ENCODE data around the gene KHDC4.

The KHDC4 gene

DNA sequence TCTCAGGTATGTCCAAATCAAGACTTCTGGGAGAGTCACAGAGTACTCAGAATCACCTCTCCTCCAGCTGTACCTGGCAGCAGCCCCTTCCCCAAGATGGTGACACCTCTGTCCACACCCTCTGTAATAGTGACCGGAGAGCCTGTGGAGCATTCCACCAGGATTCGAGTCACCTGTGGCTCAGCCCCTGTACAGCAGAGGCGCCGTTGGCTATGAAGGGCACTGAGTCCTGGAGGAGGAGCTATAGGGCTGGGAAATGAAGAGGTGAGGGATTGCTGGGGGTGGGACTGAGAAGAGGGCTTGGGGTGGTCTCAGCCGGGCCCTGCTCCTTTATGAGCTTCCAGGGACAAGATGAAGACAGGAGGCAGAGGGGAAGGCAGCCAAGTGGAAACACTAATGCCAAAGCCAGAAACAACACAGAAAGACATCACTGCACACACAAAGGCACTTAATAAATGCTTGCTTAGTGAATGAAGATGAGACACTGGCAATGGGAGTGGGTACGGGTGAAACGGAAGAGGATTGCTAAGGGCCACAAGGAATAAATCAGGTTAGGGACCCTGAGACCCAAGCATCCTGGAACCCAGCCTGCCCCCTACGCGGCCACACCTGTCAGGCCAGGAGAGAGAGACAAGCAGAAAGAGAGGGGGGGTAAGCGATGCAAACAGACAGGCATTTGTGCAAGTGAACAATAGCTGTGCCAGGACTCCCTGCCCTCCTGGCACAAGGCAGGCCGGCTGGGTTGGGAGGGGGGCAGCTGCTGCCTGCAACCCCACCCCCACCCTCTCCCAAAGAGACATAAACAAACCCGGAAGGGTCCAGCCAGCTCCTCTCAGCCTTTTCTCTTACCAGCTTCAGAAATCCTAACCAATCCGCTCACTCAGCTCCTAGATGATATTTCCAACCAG lies 40.2 kb upstream of the KHDC4 start:
- no peaks in the 10 kb centered on the region for H3K9me3 Mint-ChIP-seq
- no peaks in the 10 kb centered on the region for H3K27me3 Mint-ChIP-seq
- peaks cover 16% of the 10 kb centered on the region for H3K36me3 Mint-ChIP-seq
- H3K4me3 Mint-ChIP-seq, result peak overlapping the region; percentile 93
- H3K27ac Mint-ChIP-seq, result peak overlapping the region; percentile 92
- peaks cover 78% of the 10 kb centered on the region for H3K4me1 Mint-ChIP-seq

- Mint-ChIP-seq H3K4me1 (peaks cover 81% of the 10 kb centered on the region), H3K27me3 (no peaks in the 10 kb centered on the region), H3K27ac (peak overlapping the region; percentile 87), H3K9me3 (no peaks in the 10 kb centered on the region), H3K4me3 (peak overlapping the region; percentile 93), H3K36me3 (peaks cover 20% of the 10 kb centered on the region)
Observed at GRCh38 chr1:155973723-155974122, 39.5 kb upstream of the KHDC4 start.

GRCh38 chr1:155971910-155972809 lies 37.9 kb upstream of the KHDC4 start:
- Mint-ChIP-seq H3K4me3 (peak overlapping the region; percentile 82), H3K4me1 (peaks cover 97% of the 10 kb centered on the region), H3K36me3 (peaks cover 18% of the 10 kb centered on the region)

DNA sequence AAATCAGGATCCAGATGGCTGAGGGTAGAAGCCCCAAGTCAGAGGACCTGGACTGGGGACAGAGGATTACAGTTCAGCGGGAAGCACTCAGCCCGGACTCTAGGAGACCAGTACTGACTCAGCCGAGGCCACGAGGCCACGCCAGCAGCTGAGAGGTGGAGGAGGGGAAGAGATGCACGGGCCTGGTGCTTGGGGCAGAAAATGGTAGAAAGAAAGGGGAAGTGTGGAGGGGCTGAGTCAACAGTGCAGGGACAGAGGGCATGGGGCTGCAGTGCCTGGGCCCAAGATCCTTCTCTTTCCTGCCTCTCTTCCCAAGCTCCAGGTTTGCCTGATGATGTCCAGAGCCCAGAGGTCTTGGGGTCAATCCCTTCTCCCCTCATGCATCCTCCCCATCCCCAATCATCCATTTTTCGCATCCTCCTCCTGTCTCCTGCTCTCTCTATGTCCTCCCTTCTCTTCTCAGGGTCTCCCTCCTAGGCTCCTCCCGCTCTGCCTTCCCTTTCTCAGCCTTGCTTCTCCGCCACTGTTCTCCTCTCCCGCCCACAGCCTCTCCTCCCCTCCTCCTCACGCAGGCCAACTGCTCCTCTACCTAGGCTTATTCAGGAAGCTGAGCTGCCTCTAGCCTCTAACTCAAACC lies 36.4 kb upstream of the KHDC4 start:
- Mint-ChIP-seq H3K27ac (peak overlapping the region; percentile 89), H3K4me3 (peak overlapping the region; percentile 62), H3K36me3 (peaks cover 13% of the 10 kb centered on the region), H3K27me3 (no peaks in the 10 kb centered on the region), H3K4me1 (peaks cover 96% of the 10 kb centered on the region), H3K9me3 (no peaks in the 10 kb centered on the region)

More at GRCh38 chr1:155971910-155972809, 37.9 kb upstream of the KHDC4 start:
- peak overlapping the region; percentile 87 for H3K27ac Mint-ChIP-seq
- no peaks in the 10 kb centered on the region for H3K27me3 Mint-ChIP-seq
- H3K9me3 Mint-ChIP-seq, result no peaks in the 10 kb centered on the region

DNA sequence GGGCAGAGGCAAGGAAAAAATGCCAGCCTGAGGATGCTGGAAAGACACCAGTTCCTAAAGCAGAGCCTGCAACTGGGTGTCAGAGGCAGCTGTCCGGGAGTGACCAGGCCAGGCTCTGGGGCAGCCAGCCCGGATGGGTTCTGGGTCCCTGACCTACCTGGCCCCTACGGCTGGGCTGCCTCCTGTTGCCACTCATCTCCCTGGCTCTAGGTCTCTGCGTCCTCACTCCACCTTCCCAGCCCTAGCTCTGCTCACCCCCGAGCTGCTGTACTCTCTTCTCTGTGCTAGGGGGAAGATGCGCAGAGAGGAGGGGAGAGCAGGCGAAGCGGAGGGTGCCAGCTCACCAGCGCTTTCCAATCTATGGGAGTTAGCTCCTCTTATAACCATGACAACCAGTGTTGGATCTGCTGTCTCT lies 35.2 kb upstream of the KHDC4 start:
- H3K4me1 Mint-ChIP-seq, result peaks cover 83% of the 10 kb centered on the region
- H3K27me3 Mint-ChIP-seq, result no peaks in the 10 kb centered on the region
- peak overlapping the region; percentile 90 for H3K27ac Mint-ChIP-seq
- H3K36me3 Mint-ChIP-seq, result peaks cover 13% of the 10 kb centered on the region
- peak overlapping the region; percentile 62 for H3K4me3 Mint-ChIP-seq
- H3K9me3 Mint-ChIP-seq, result no peaks in the 10 kb centered on the region

DNA sequence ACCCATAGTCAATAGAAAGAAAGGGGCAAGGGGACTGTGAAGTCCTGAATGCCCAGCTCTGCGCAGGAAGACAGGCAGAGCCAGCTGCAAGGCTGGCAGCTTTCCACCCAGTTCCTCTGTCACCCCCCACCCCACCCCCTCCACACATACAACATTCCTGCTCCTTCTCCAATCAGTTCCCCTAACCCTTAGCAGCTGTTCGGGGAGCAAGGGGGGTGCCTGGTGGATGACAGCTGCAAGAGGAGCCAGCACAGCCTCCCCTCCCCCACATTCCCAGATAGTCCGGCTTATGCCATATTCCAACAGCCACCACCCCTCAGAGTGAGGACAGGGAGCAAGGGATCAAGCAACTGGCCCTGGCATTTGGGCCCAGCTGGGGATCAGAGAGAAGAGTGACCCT lies 34.5 kb upstream of the KHDC4 start:
- Mint-ChIP-seq H3K4me3 (peak overlapping the region; percentile 47), H3K27ac (peak overlapping the region; percentile 90), H3K36me3 (peaks cover 16% of the 10 kb centered on the region), H3K9me3 (no peaks in the 10 kb centered on the region), H3K27me3 (no peaks in the 10 kb centered on the region), H3K4me1 (peaks cover 76% of the 10 kb centered on the region)

- H3K4me3 Mint-ChIP-seq, result peak overlapping the region; percentile 79
- H3K36me3 Mint-ChIP-seq, result peaks cover 16% of the 10 kb centered on the region
- H3K27me3 Mint-ChIP-seq, result no peaks in the 10 kb centered on the region
- peaks cover 70% of the 10 kb centered on the region for H3K4me1 Mint-ChIP-seq
- H3K27ac Mint-ChIP-seq, result peak overlapping the region; percentile 93
- no peaks in the 10 kb centered on the region for H3K9me3 Mint-ChIP-seq
Observed at GRCh38 chr1:155968051-155968400, 33.8 kb upstream of the KHDC4 start.

- H3K27ac Mint-ChIP-seq, result peak overlapping the region; percentile 93
- peaks cover 68% of the 10 kb centered on the region for H3K4me1 Mint-ChIP-seq
- H3K36me3 Mint-ChIP-seq, result peaks cover 13% of the 10 kb centered on the region
- H3K4me3 Mint-ChIP-seq, result peak overlapping the region; percentile 79
- no peaks in the 10 kb centered on the region for H3K9me3 Mint-ChIP-seq
- no peaks in the 10 kb centered on the region for H3K27me3 Mint-ChIP-seq
Observed at GRCh38 chr1:155967341-155968050, 33.3 kb upstream of the KHDC4 start.

DNA sequence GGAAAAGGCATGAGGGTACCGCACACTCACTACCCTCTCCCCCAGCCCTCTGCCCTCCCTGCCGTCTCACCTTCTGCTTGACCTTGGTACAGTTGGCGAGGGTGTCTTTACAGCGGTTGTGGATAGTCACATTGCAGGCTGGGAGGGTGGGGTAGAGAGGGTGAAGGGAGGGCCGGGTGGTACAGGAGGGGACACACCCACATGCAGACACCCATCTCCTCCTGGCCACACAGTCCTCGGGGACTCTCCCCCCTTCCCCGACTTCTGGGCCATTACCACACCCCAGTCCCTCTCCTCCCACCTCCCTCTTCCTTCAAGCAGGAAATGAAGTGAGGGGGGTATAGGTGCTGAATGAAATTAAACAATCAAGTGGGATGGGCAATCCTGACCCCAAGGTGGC lies 32.5 kb upstream of the KHDC4 start:
- no peaks in the 10 kb centered on the region for H3K9me3 Mint-ChIP-seq
- H3K4me1 Mint-ChIP-seq, result peaks cover 61% of the 10 kb centered on the region
- H3K27ac Mint-ChIP-seq, result peak overlapping the region; percentile 81
- H3K36me3 Mint-ChIP-seq, result peaks cover 13% of the 10 kb centered on the region
- H3K27me3 Mint-ChIP-seq, result no peaks in the 10 kb centered on the region
- H3K4me3 Mint-ChIP-seq, result peak overlapping the region; percentile 70

DNA sequence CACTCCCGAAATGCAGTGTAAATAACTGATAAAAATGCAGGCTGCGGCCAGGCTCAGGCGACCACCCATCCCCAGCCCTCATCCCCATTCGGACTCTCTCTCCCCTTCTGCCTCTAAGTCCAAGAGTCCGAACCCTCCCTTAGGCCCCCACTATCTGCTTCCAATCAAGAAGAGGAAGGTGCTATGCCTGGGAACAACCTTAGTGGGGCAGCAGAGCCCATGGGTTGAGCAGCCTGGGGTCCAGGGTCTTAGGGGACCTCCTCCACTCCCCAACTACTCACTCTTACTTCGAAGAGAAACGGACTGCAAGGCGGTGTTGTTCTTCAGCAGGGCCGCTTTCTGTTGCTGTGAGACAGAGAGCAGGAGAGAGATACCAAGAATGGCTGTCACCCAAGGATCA lies 31.9 kb upstream of the KHDC4 start:
- Mint-ChIP-seq H3K27me3 (no peaks in the 10 kb centered on the region), H3K36me3 (peaks cover 12% of the 10 kb centered on the region), H3K4me1 (peaks cover 55% of the 10 kb centered on the region), H3K4me3 (peak overlapping the region; percentile 36), H3K27ac (peak overlapping the region; percentile 59), H3K9me3 (no peaks in the 10 kb centered on the region)

- H3K4me3 Mint-ChIP-seq, result no peak overlapping the region
- H3K4me1 Mint-ChIP-seq, result peaks cover 35% of the 10 kb centered on the region
- H3K27ac Mint-ChIP-seq, result peak overlapping the region; percentile 35
- H3K27me3 Mint-ChIP-seq, result no peaks in the 10 kb centered on the region
- H3K36me3 Mint-ChIP-seq, result peaks cover 7% of the 10 kb centered on the region
- H3K9me3 Mint-ChIP-seq, result no peaks in the 10 kb centered on the region
Observed at GRCh38 chr1:155964193-155964592, 30.0 kb upstream of the KHDC4 start.

DNA sequence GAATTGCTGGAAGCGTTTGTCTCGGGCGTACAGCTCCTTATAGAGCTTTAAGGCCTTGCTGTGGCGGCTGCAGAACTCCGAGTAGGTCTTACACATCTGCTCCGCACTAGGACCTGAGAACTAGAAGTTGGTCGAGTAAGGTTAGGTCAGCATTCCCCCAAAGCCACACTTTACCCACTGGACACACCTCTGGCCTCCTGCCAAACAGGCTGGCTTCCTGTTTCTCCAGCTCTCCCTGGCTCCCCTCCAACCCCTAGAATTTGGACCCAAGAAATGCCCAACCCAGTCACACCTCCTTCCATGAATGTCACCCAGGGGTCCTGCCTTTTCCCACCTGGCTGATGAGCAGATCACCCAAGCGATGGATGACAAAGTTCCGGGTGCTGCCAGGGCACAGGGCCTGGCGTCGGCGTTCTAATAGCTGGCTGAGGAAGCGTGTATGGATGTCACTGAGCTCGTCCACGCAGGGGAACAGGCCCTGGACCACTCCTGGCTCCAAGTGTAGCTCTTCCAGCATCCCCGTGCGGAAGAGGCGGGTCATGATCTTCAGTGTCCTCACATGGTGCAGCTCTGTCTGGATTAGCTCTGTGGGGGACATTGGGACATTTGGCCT lies 28.5 kb upstream of the KHDC4 start:
- H3K4me3 Mint-ChIP-seq, result no peak overlapping the region
- peaks cover 3% of the 10 kb centered on the region for H3K36me3 Mint-ChIP-seq
- H3K4me1 Mint-ChIP-seq, result peaks cover 20% of the 10 kb centered on the region
- no peaks in the 10 kb centered on the region for H3K27me3 Mint-ChIP-seq
- H3K9me3 Mint-ChIP-seq, result no peaks in the 10 kb centered on the region
- H3K27ac Mint-ChIP-seq, result no peak overlapping the region

GRCh38 chr1:155961937-155962336 lies 27.7 kb upstream of the KHDC4 start:
- no peak overlapping the region for H3K27ac Mint-ChIP-seq
- no peak overlapping the region for H3K4me3 Mint-ChIP-seq
- H3K4me1 Mint-ChIP-seq, result peaks cover 13% of the 10 kb centered on the region
- H3K9me3 Mint-ChIP-seq, result no peaks in the 10 kb centered on the region
- no peaks in the 10 kb centered on the region for H3K27me3 Mint-ChIP-seq
- peaks cover 3% of the 10 kb centered on the region for H3K36me3 Mint-ChIP-seq

- H3K36me3 Mint-ChIP-seq, result peaks cover 3% of the 10 kb centered on the region
- peak overlapping the region; percentile 59 for H3K27ac Mint-ChIP-seq
- peaks cover 4% of the 10 kb centered on the region for H3K4me1 Mint-ChIP-seq
- no peaks in the 10 kb centered on the region for H3K27me3 Mint-ChIP-seq
- no peak overlapping the region for H3K4me3 Mint-ChIP-seq
- H3K9me3 Mint-ChIP-seq, result no peaks in the 10 kb centered on the region
Observed at GRCh38 chr1:155960081-155960745, 26.0 kb upstream of the KHDC4 start.
